Panc1 (cell line): ENCODE measurements around the gene SBK1. TPM values are rescaled to one million over a fixed set of nuclear protein-coding genes. Genes with fewer than 3 reads are reported as not detected.

Experiments
- ATAC-seq: fragments of 200-7000 bp; cut with Tn5 transposase; 2 replicates; pipeline ENCODE4 v1.9.1; 2020; ENCODE audit warnings: mild to moderate bottlenecking, moderate library complexity
- BruUV-seq: library from RNA; stranded (reverse); fragments of 400-500 nt; replicated peaks from 2 replicates; lab custom pipeline; 2021; lab: Mats Ljungman, UMichigan
- CTCF ChIA-PET: fragments of 300-600 bp; sonication (Branson Sonifier 250); formaldehyde crosslinking; loops from one replicate; lab custom pipeline; 2022; ENCODE audit warnings: antibody characterized with exemption; lab: Charles Lee
- POLR2A ChIA-PET: fragments of 300-600 bp; sonication (Branson Sonifier 250); formaldehyde crosslinking; loops from one replicate; lab custom pipeline; 2022; ENCODE audit warnings: antibody characterized with exemption; lab: Charles Lee
- DNase-seq: peaks from one replicate; pipeline ENCODE4 v3.0.0-alpha.2; 2010; ENCODE audit warnings: low read depth, low spot score
- H3K27ac ChIP-seq: 2 replicates; pipeline ENCODE4 v1.5.1; 2011; ENCODE audit warnings: mild to moderate bottlenecking, low read length, inconsistent platforms
- H3K27me3 ChIP-seq: fragments of 200-500 bp; sonication (Bioruptor generic); 2 replicates; pipeline ENCODE4 v1.6.0; 2014; ENCODE audit warnings: low read length, inconsistent platforms; ENCODE audit not compliant: control insufficient read depth, insufficient read depth
- H3K36me3 ChIP-seq: fragments of 200-500 bp; sonication (Bioruptor generic); 2 replicates; pipeline ENCODE4 v1.5.1; 2014; ENCODE audit warnings: inconsistent platforms, mild to moderate bottlenecking, low read length, moderate library complexity; ENCODE audit not compliant: control insufficient read depth, insufficient read depth
- H3K4me1 ChIP-seq: 2 replicates; pipeline ENCODE4 v1.5.1; 2011; ENCODE audit warnings: inconsistent platforms, mild to moderate bottlenecking, low read length, moderate library complexity; ENCODE audit not compliant: control insufficient read depth, insufficient read depth
- H3K4me3 ChIP-seq, 2 experiments: 2 replicates each; pipeline ENCODE4 v1.5.1; 2011 to 2012; ENCODE audit warnings: low read depth in 2 of 2, low read length in 2 of 2, mild to moderate bottlenecking in 2 of 2, inconsistent platforms in 1 of 2, moderate library complexity in 1 of 2
- H3K9me3 ChIP-seq: fragments of 200-500 bp; sonication (Bioruptor generic); 2 replicates; pipeline ENCODE4 v1.5.1; 2014; ENCODE audit warnings: low read depth, mild to moderate bottlenecking, inconsistent platforms, low read length, moderate library complexity; ENCODE audit not compliant: control insufficient read depth, insufficient read depth
- SIN3A ChIP-seq: IDR thresholded peaks from 2 replicates; pipeline ENCODE4 v1.6.1; 2012; ENCODE audit warnings: low read depth, mild to moderate bottlenecking, low read length, moderate library complexity, borderline replicate concordance; ENCODE audit not compliant: insufficient read depth
- in situ Hi-C: cut with HindIII; loops from 2 replicates; pipeline ENCODE4 v1.10.0; 2016; ENCODE audit warnings: low sequenced_read_pairs, low pct_unique_long_range_greater_than_20kb
- intact Hi-C: fragments of 100-400 bp; cut with micrococcal nuclease; formaldehyde crosslinking; loops from one replicate; pipeline ENCODE4 v1.10.0; 2022; ENCODE audit not compliant: unreplicated experiment
- total RNA-seq: library from RNA; stranded (reverse); gene quantifications from one replicate; pipeline ENCODE4 v1.2.1, GENCODE V29; 2021; ENCODE audit not compliant: unreplicated experiment
- TF ChIP-seq, protein P1 (sequence below): fragments of 450-650 bp; IDR thresholded peaks from 2 replicates; pipeline ENCODE4 v1.5.1; 2017; ENCODE audit warnings: mild to moderate bottlenecking
- TF ChIP-seq, protein P2 (sequence below), 2 experiments: IDR thresholded peaks; 2 replicates each; pipeline ENCODE4 v1.6.1; 2011 to 2012; ENCODE audit warnings: low read depth in 2 of 2, control low read depth in 1 of 2, low read length in 1 of 2, mild to moderate bottlenecking in 1 of 2, moderate library complexity in 1 of 2; ENCODE audit not compliant: insufficient read depth in 1 of 2

SBK1 gene
- total RNA-seq, 1 experiment from 2014 or later: 2.4 TPM

DNA sequence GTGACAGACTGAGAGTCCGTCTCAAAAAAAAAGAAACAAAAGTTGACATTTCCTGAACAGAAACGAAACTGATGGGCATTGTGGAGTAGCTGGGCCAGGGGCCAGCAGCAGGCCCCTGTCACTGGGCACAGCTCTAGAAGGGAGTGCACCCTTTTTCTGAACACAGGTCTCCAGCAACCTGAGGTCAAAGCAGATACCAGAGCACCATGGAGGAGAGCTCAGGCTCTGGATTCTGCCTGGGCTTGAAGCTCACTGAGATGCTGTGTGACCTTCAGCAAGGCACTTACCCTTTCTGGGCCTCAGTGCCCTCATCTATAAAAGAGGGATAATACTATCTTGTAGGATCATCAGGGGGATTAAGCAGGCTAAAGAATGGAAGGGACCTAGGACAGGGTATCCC, 5.0 kb downstream of the SBK1 start:
- ATAC-seq (no peak), DNase-seq (no peak)
- Histone ChIP-seq H3K27me3 (no peaks in the 10 kb centered on the region), H3K4me3 (no peak overlapping the region), H3K4me1 (peaks cover 6% of the 10 kb centered on the region), H3K36me3 (peaks cover 2% of the 10 kb centered on the region; the same call in 1 of the 2 replicates), H3K27ac (no peak overlapping the region), H3K9me3 (no peaks in the 10 kb centered on the region)
- TF ChIP-seq SIN3A: no peak
- TF ChIP-seq, protein P1, sequence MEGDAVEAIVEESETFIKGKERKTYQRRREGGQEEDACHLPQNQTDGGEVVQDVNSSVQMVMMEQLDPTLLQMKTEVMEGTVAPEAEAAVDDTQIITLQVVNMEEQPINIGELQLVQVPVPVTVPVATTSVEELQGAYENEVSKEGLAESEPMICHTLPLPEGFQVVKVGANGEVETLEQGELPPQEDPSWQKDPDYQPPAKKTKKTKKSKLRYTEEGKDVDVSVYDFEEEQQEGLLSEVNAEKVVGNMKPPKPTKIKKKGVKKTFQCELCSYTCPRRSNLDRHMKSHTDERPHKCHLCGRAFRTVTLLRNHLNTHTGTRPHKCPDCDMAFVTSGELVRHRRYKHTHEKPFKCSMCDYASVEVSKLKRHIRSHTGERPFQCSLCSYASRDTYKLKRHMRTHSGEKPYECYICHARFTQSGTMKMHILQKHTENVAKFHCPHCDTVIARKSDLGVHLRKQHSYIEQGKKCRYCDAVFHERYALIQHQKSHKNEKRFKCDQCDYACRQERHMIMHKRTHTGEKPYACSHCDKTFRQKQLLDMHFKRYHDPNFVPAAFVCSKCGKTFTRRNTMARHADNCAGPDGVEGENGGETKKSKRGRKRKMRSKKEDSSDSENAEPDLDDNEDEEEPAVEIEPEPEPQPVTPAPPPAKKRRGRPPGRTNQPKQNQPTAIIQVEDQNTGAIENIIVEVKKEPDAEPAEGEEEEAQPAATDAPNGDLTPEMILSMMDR: no peak
- TF ChIP-seq, protein P2, sequence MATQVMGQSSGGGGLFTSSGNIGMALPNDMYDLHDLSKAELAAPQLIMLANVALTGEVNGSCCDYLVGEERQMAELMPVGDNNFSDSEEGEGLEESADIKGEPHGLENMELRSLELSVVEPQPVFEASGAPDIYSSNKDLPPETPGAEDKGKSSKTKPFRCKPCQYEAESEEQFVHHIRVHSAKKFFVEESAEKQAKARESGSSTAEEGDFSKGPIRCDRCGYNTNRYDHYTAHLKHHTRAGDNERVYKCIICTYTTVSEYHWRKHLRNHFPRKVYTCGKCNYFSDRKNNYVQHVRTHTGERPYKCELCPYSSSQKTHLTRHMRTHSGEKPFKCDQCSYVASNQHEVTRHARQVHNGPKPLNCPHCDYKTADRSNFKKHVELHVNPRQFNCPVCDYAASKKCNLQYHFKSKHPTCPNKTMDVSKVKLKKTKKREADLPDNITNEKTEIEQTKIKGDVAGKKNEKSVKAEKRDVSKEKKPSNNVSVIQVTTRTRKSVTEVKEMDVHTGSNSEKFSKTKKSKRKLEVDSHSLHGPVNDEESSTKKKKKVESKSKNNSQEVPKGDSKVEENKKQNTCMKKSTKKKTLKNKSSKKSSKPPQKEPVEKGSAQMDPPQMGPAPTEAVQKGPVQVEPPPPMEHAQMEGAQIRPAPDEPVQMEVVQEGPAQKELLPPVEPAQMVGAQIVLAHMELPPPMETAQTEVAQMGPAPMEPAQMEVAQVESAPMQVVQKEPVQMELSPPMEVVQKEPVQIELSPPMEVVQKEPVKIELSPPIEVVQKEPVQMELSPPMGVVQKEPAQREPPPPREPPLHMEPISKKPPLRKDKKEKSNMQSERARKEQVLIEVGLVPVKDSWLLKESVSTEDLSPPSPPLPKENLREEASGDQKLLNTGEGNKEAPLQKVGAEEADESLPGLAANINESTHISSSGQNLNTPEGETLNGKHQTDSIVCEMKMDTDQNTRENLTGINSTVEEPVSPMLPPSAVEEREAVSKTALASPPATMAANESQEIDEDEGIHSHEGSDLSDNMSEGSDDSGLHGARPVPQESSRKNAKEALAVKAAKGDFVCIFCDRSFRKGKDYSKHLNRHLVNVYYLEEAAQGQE (IDR thresholded peaks at IDR 0.05; ENCODE audit: insufficient read depth in 1 of 2, low read depth in 2 of 2, low read length in 1 of 2): no peak
- POLR2A ChIA-PET: no interaction called here
- in situ Hi-C loops (no loop called here), intact Hi-C loops (no loop called here)
- BruUV-seq: no TSS peak
- CTCF ChIA-PET: interaction anchor here (1.0 kb wide), 1 partner anchor 24 kb away, joined by 4 read pairs; no protein-coding TSS in a partner anchor

DNA sequence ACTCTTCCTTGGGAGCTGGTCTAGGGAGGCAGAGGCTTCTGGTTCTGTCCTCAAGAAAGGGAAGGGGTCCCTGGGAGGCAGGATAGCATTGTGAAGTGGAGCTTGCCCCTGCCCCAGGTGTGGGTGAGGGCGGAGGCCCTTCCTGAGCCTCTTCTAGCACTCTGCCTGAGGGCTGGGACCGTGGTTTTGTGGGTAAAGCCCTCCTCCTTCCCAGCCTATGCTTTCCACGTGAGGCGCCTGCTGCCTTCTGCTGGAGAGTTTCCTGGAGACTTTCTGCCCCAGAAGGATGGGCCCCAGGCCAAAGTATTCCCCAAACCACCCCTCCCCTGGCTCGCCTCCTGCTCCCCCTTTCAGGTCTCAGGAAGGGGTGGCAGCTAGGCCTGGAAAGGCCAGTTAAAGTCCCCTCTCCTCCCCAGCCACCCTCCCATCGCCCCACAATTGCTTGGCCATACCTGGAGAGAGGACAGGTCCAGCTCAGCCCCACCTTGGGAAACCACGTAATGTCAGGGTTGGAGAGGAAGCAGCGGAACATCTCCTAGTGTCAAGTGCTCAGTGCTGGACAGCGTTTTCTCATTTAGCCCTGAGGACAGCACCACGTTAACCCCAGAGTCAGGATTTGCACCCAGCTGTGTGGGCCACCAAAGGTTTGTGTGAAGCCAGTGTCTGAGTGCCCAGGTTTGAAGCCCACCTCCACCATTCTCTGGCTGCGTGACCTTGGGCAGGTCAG, 5.6 kb downstream of the SBK1 start:
- no peak for DNase-seq
- ChIA-PET POLR2A (interaction anchor here (0.6 kb wide), 1 partner anchor 13 kb away, joined by 5 read pairs; no protein-coding TSS in a partner anchor), CTCF (no interaction called here)
- intact Hi-C loops: no loop called here
- no peak for ATAC-seq
- no peaks in the 10 kb centered on the region for H3K9me3 ChIP-seq
- H3K27ac ChIP-seq: no peak overlapping the region
- no peaks in the 10 kb centered on the region for H3K27me3 ChIP-seq
- peaks cover 5% of the 10 kb centered on the region for H3K4me1 ChIP-seq
- peaks cover 2% of the 10 kb centered on the region; the same call in 1 of the 2 replicates for H3K36me3 ChIP-seq
- BruUV-seq: no TSS peak
- in situ Hi-C loops: no loop called here
- TF ChIP-seq, protein P1: no peak
- TF ChIP-seq, protein P2 (IDR thresholded peaks at IDR 0.05; ENCODE audit: insufficient read depth in 1 of 2, low read depth in 2 of 2, low read length in 1 of 2): peak; percentile 73 to 82
- H3K4me3 ChIP-seq: no peak overlapping the region
